ENCODE results near the gene ALDH1L1. TPM values are rescaled to one million over a fixed set of nuclear protein-coding genes. Genes with fewer than 3 reads are reported as not detected.

The ALDH1L1 gene
- total and polyA plus RNA-seq, 2 of the 8 experiments (the other 6 are each of a cell fraction or from before 2014, with no cell fraction given), result 0.98 to 1.6 TPM

DNA sequence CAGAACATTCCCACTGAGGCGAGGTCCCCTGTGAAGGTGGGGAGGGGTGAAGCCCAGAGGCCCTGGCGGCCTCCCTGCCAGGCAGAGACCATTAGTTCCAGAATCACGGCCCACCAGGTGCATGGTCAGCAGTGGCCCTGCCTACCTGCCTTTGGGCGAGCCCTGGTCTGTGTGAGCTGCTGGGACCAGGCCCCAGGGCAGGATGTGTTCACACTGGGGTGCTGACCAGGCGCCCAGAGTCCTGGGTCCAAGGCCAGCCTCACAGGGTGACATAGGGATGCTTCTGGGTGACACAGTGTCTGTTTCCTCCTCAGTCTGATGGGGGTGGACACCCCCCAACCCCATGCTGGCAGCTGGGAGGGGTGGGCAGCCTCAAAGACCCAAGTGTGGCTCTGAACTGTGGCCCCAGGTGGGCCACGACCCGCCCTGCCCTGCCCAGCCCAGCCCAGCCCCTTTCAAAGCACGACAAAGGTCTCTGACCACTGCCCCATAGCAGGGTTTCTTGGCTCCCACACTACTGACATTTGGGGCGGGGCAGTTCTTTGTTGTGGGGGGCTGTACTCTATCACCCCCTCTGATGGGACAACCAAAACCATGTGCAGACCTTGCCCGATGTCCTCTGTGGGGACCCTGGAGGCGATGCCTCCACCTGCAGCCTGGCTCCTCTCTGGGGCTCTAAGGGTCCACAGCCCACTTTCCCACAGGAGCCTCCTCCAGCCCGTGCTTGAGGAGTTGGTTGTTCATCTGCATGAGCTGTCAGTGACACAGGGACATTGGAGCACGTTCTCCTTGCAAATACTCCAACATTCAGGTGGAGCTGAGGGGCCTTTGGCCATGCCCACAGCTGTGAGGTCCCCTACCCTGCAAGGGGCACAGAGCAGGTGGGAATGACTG is 51.6 kb downstream of the ALDH1L1 start:
- Histone ChIP-seq H2AK5ac (ENCODE audit: low read depth, low read length) (no peak overlapping the region), H3K27ac (ENCODE audit: low read depth, low read length) (no peak overlapping the region), H3K36me3 (ENCODE audit: control insufficient read depth in 2 of 4, insufficient read depth in 4 of 4, low read length in 3 of 4) (no peaks in the 10 kb centered on the region), H4K20me1 (replicated peaks in 1 of 2; ENCODE audit: control insufficient read depth in 1 of 2, insufficient read depth in 2 of 2, low read length in 2 of 2) (no peaks in the 10 kb centered on the region), H3K23me2 (ENCODE audit: low read depth, low read length) (no peaks in the 10 kb centered on the region), H3K14ac (ENCODE audit: insufficient read length) (no peak overlapping the region), H3K4ac (replicated peaks; ENCODE audit: insufficient read length, low read depth, low read length) (no peak overlapping the region), H3K4me2 (ENCODE audit: insufficient read depth in 1 of 2, low read depth in 2 of 2, low read length in 2 of 2) (no peak overlapping the region), H3K4me3 (ENCODE audit: extremely low read depth in 1 of 4, insufficient read depth in 2 of 4, low read depth in 3 of 4, low read length in 4 of 4) (no peak overlapping the region), H3K9me3 (ENCODE audit: insufficient read depth in 2 of 2, low read depth in 1 of 2, low read length in 1 of 2) (no peaks in the 10 kb centered on the region), H4K5ac (ENCODE audit: insufficient read length, low read depth, low read length) (no peak overlapping the region), H2BK120ac (replicated peaks; ENCODE audit: low read depth, low read length) (no peak overlapping the region), H3K79me2 (ENCODE audit: control insufficient read depth in 1 of 2, insufficient read depth in 2 of 2, low read length in 2 of 2) (no peaks in the 10 kb centered on the region), H2BK5ac (ENCODE audit: low read depth, low read length) (no peak overlapping the region), H3K4me1 (replicated peaks in 1 of 4; ENCODE audit: control insufficient read depth in 3 of 4, insufficient read depth in 4 of 4, low read length in 3 of 4) (peaks cover 0 to 24% (median 16%) of the 10 kb centered on the region in 4 experiments; a peak in 6 of 7 replicates), H3K27me3 (replicated peaks in 1 of 4; ENCODE audit: control insufficient read depth in 3 of 4, extremely low read depth in 1 of 4, insufficient read depth in 3 of 4, low read length in 3 of 4) (no peaks in the 10 kb centered on the region; a peak in 3 of 7 replicates), H3K9ac (replicated peaks in 1 of 4; ENCODE audit: extremely low read depth in 1 of 4, low read depth in 3 of 4, low read length in 3 of 4) (no peak overlapping the region), H2BK12ac (ENCODE audit: low read depth, low read length) (no peak overlapping the region), H4K8ac (ENCODE audit: extremely low read depth, insufficient read depth, low read length) (no peak overlapping the region), H2BK15ac (ENCODE audit: low read length) (no peak overlapping the region), H3K23ac (ENCODE audit: insufficient read length) (no peak overlapping the region), H4K91ac (replicated peaks; ENCODE audit: insufficient read length, low read length) (no peak overlapping the region), H3K18ac (ENCODE audit: extremely low read depth, low read length) (no peak overlapping the region), H2BK20ac (ENCODE audit: low read length) (no peak overlapping the region), H2AFZ (ENCODE audit: low read length) (no peak overlapping the region), H3K56ac (replicated peaks; ENCODE audit: insufficient read length, low read depth, low read length) (no peak overlapping the region), H3K79me1 (ENCODE audit: low read depth, low read length) (no peaks in the 10 kb centered on the region)
- ChIA-PET POLR2A (ENCODE audit: partially characterized antibody) (no interaction called here), CTCF (ENCODE audit: partially characterized antibody) (interaction anchor here (1.2 kb wide), 1 partner anchor 12 kb away, joined by 3 read pairs; no protein-coding TSS in a partner anchor)
- DNase-seq (ENCODE audit: low read depth in 1 of 2, low spot score in 2 of 2), result peak in 1 of 2 experiments; percentile 31
- FAIRE-seq, result no peak
- WGBS, 2 experiments (ENCODE audit: extremely low coverage in 1 of 2, insufficient coverage in 1 of 2, insufficient read length in 1 of 2, insufficient replicate concordance in 2 of 2, low coverage in 1 of 2, low lambda C conversion rate in 2 of 2, missing lambda C conversion rate in 1 of 2), result 87% methylated on average over 12 of the region's 13 CpGs; no CpG with 5 or more reads in 1 of the 2 experiments
- TF ChIP-seq POLR2A (IDR thresholded peaks at IDR 0.05; ENCODE audit: control extremely low read depth in 1 of 2, low read depth in 2 of 2, low read length in 2 of 2) (no peak), POU5F1 (IDR thresholded peaks at IDR 0.05; ENCODE audit: low read depth, low read length) (no peak), JUND (IDR thresholded peaks at IDR 0.05; ENCODE audit: low read length) (no peak), NRF1 (IDR thresholded peaks at IDR 0.05; ENCODE audit: low read depth, low read length) (no peak), TAF7 (optimal IDR thresholded peaks at IDR 0.05; ENCODE audit: borderline replicate concordance, low read depth, low read length) (no peak), JUN (IDR thresholded peaks at IDR 0.05; ENCODE audit: low read depth, low read length) (no peak), CBX5 (IDR thresholded peaks at IDR 0.05; ENCODE audit: low read depth, low read length) (no peak), NANOG (IDR thresholded peaks at IDR 0.05; ENCODE audit: insufficient read depth, low read depth, low read length, poor library complexity, severe bottlenecking) (no peak), KDM1A (IDR thresholded peaks at IDR 0.05; ENCODE audit: borderline replicate concordance, low read length) (no peak), POLR2AphosphoS5 (IDR thresholded peaks at IDR 0.05; ENCODE audit: low read depth, low read length) (no peak), BACH1 (IDR thresholded peaks at IDR 0.05; ENCODE audit: low read length) (no peak), CREB1 (IDR thresholded peaks at IDR 0.05) (no peak), GABPA (IDR thresholded peaks at IDR 0.05; ENCODE audit: borderline replicate concordance, insufficient read depth, low read length) (no peak), BCL11A (IDR thresholded peaks at IDR 0.05; ENCODE audit: low read depth in 2 of 2, low read length in 2 of 2) (no peak)
